ENCODE data around the gene TMEM236.
"Not testable (repeated sequence)": the region's sequence is repeated elsewhere in the genome, so short reads cannot be mapped to it uniquely, and the experiment has no call there.

TMEM236 gene

GRCh38 chr10:17751781-17752445 is at the start of gene TMEM236:
TSS of gene TMEM236 (plus strand) at chr10:17752201. CDS start at chr10:17752296, 95 bp downstream.
- DNase-seq (ENCODE audit: low read depth), result no peak

- DNase-seq (ENCODE audit: low read depth), result no peak
These were observed 48.3 kb upstream of the TMEM236 start for GRCh38 chr10:17703706-17704105.

- DNase-seq (ENCODE audit: low read depth), result no peak
These were observed 43.2 kb upstream of the TMEM236 start for GRCh38 chr10:17708821-17709220.

- no peak for DNase-seq (ENCODE audit: low read depth)
These were observed 42.5 kb upstream of the TMEM236 start for GRCh38 chr10:17709492-17709891.

- no peak for DNase-seq (ENCODE audit: low read depth)
These were observed 41.8 kb upstream of the TMEM236 start for GRCh38 chr10:17710181-17710580.

- no peak for DNase-seq (ENCODE audit: low read depth)
These were observed 39.9 kb upstream of the TMEM236 start for GRCh38 chr10:17712053-17712452.

GRCh38 chr10:17712717-17713471 is 39.1 kb upstream of the TMEM236 start:
- DNase-seq (ENCODE audit: low read depth), result no peak

GRCh38 chr10:17713758-17714157 is 38.2 kb upstream of the TMEM236 start:
- no peak for DNase-seq (ENCODE audit: low read depth)

- DNase-seq (ENCODE audit: low read depth), result no peak
These were observed 35.8 kb upstream of the TMEM236 start for GRCh38 chr10:17716161-17716560.

- not testable (repeated sequence) for DNase-seq (ENCODE audit: low read depth)
These were observed 29.5 kb upstream of the TMEM236 start for GRCh38 chr10:17722317-17723014.

GRCh38 chr10:17725703-17726102 is 26.3 kb upstream of the TMEM236 start:
- no peak for DNase-seq (ENCODE audit: low read depth)

- DNase-seq (ENCODE audit: low read depth), result no peak
These were observed 22.4 kb upstream of the TMEM236 start for GRCh38 chr10:17729630-17730029.

GRCh38 chr10:17730667-17731066 is 21.3 kb upstream of the TMEM236 start:
- no peak for DNase-seq (ENCODE audit: low read depth)

GRCh38 chr10:17731331-17732020 is 20.5 kb upstream of the TMEM236 start:
- DNase-seq (ENCODE audit: low read depth), result no peak

GRCh38 chr10:17733620-17734019 is 18.4 kb upstream of the TMEM236 start:
- DNase-seq (ENCODE audit: low read depth), result no peak

GRCh38 chr10:17734432-17735080 is 17.4 kb upstream of the TMEM236 start:
- no peak for DNase-seq (ENCODE audit: low read depth)

GRCh38 chr10:17735166-17735941 is 16.6 kb upstream of the TMEM236 start:
- DNase-seq (ENCODE audit: low read depth), result no peak

GRCh38 chr10:17736223-17736622 is 15.8 kb upstream of the TMEM236 start:
- DNase-seq (ENCODE audit: low read depth), result no peak

- DNase-seq (ENCODE audit: low read depth), result no peak
These were observed 14.7 kb upstream of the TMEM236 start for GRCh38 chr10:17737027-17737965.

GRCh38 chr10:17740668-17741067 is 11.3 kb upstream of the TMEM236 start:
- no peak for DNase-seq (ENCODE audit: low read depth)

All from stimulated activated CD8-positive, alpha-beta memory T cell treated with anti-CD3 and anti-CD28 coated beads, Interleukin-15, amount 100 ng/mL, for 1 hour (primary cell).